ENCODE results near the gene MXRA8.

DNA sequence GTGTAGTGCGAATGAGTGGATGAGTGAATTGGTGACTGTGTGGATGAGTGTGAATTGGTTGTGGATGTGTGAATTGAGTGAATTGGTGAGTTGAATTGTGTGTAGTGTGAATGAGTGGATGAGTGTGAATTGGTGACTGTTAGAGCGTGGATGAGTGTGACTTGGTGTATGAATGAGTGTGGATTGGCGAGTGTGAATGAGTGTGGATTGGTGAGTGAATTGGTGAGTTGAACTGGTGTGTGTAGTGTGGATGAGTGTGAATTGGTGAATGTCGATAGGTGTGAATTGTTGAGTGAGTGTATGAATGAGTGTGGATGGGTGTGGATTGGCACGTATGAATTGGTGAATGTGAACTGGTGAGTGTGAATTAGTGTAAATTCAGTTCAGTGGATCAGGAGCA is 9.0 kb upstream of the MXRA8 start:
- TF ChIP-seq, protein P1, sequence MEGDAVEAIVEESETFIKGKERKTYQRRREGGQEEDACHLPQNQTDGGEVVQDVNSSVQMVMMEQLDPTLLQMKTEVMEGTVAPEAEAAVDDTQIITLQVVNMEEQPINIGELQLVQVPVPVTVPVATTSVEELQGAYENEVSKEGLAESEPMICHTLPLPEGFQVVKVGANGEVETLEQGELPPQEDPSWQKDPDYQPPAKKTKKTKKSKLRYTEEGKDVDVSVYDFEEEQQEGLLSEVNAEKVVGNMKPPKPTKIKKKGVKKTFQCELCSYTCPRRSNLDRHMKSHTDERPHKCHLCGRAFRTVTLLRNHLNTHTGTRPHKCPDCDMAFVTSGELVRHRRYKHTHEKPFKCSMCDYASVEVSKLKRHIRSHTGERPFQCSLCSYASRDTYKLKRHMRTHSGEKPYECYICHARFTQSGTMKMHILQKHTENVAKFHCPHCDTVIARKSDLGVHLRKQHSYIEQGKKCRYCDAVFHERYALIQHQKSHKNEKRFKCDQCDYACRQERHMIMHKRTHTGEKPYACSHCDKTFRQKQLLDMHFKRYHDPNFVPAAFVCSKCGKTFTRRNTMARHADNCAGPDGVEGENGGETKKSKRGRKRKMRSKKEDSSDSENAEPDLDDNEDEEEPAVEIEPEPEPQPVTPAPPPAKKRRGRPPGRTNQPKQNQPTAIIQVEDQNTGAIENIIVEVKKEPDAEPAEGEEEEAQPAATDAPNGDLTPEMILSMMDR (IDR thresholded peaks at IDR 0.05): no peak
- TF ChIP-seq POLR2A (IDR thresholded peaks at IDR 0.05): no peak
- TF ChIP-seq POLR2AphosphoS5 (IDR thresholded peaks at IDR 0.05; ENCODE audit: insufficient read depth in 1 of 2, low read depth in 1 of 2): no peak

All from vagina (tissue), 2 donors.